Muscle layer of colon (tissue), 2 donors: ENCODE measurements around the gene ZNF507.

Source experiments
- H3K27ac ChIP-seq: one replicate; pipeline ENCODE4 v1.7.0; 2013; ENCODE audit warnings: low read depth, mild to moderate bottlenecking, low read length, moderate library complexity
- H3K27me3 ChIP-seq, 2 donors: one replicate each; pipeline ENCODE4 v1.7.0; 2013; ENCODE audit warnings: low read length in 2 of 2, mild to moderate bottlenecking in 2 of 2; ENCODE audit not compliant: insufficient read depth in 2 of 2, control insufficient read depth in 1 of 2
- H3K36me3 ChIP-seq: one replicate; pipeline ENCODE4 v1.7.0; 2013; ENCODE audit warnings: mild to moderate bottlenecking, low read length; ENCODE audit not compliant: insufficient read depth
- H3K4me1 ChIP-seq: one replicate; pipeline ENCODE4 v1.7.0; 2013; ENCODE audit warnings: mild to moderate bottlenecking, low read length; ENCODE audit not compliant: insufficient read depth
- H3K4me3 ChIP-seq, 2 donors: one replicate each; pipeline ENCODE4 v1.7.0; 2013; ENCODE audit warnings: low read length in 2 of 2, low read depth in 1 of 2, mild to moderate bottlenecking in 1 of 2, moderate library complexity in 1 of 2
- H3K9ac ChIP-seq: one replicate; pipeline ENCODE4 v1.7.0; 2013; ENCODE audit warnings: low read length
- H3K9me3 ChIP-seq: one replicate; pipeline ENCODE4 v1.7.0; 2013; ENCODE audit warnings: mild to moderate bottlenecking, low read length
- donor health status: abdominal sarcoma.
- donor health status: Adenocarcinoma of cecum.

Gene ZNF507

DNA sequence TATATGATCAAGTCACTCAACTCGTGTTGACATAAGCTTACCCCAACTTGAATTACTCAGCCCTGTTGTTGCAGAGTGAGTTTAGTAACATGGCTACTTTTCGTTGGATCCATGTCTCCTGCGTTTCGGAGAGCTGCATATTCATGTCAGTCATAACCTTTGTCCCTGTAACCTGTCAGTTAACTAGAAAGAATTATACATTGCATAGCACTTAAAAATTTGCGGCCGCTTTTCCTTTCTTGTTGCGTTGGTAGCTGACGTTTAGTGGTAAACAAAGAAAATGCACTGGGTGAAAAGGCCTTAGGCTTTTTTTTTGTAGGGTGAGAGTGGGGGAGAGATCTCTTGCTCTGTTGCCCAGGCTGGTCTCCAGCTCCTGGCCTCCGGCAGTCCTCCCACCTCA is 14.2 kb downstream of the ZNF507 start:
- H3K27me3 ChIP-seq = no peaks in the 10 kb centered on the region
- H3K4me3 ChIP-seq = no peak overlapping the region
- H3K27ac ChIP-seq = no peak overlapping the region
- peaks cover 16% of the 10 kb centered on the region for H3K4me1 ChIP-seq
- peaks cover 51% of the 10 kb centered on the region for H3K36me3 ChIP-seq
- H3K9me3 ChIP-seq = no peaks in the 10 kb centered on the region
- H3K9ac ChIP-seq = no peak overlapping the region

GRCh38 chr19:32361574-32362317 is 16.3 kb downstream of the ZNF507 start:
- no peak overlapping the region for H3K27ac ChIP-seq
- H3K36me3 ChIP-seq = peaks cover 43% of the 10 kb centered on the region
- H3K9me3 ChIP-seq = no peaks in the 10 kb centered on the region
- peaks cover 16% of the 10 kb centered on the region for H3K4me1 ChIP-seq
- no peak overlapping the region for H3K4me3 ChIP-seq
- H3K27me3 ChIP-seq = no peaks in the 10 kb centered on the region
- no peak overlapping the region for H3K9ac ChIP-seq

- Histone ChIP-seq H3K36me3 (peaks cover 38% of the 10 kb centered on the region), H3K4me3 (no peak overlapping the region), H3K9ac (no peak overlapping the region), H3K27me3 (no peaks in the 10 kb centered on the region), H3K9me3 (no peaks in the 10 kb centered on the region), H3K4me1 (peaks cover 16% of the 10 kb centered on the region), H3K27ac (no peak overlapping the region)
Measured at GRCh38 chr19:32362318-32362691, 16.9 kb downstream of the ZNF507 start.

DNA sequence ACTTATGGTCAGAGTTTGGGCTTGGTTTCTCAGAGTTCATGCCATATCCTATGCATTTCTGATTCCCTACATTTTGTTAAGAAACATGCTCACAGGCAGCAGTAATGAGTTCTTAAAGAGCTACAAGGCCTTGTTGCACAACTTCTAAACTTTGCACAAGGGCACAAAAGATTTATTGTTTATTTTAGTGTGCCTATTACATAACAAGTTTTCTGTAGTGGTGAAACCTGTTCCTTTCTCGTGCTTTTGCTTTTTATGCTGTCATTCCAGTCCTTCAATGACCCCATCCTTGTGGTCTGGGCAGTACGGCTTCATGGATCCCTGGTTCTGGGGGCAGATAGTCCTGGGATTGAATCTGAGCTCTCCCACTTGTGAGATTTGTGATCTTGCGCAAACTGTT is 17.8 kb downstream of the ZNF507 start:
- Histone ChIP-seq H3K9ac (no peak overlapping the region), H3K4me1 (peaks cover 16% of the 10 kb centered on the region), H3K27ac (no peak overlapping the region), H3K9me3 (no peaks in the 10 kb centered on the region), H3K27me3 (no peaks in the 10 kb centered on the region), H3K4me3 (no peak overlapping the region), H3K36me3 (peaks cover 34% of the 10 kb centered on the region)

GRCh38 chr19:32363632-32364031 is 18.2 kb downstream of the ZNF507 start:
- Histone ChIP-seq H3K27me3 (no peaks in the 10 kb centered on the region), H3K9ac (no peak overlapping the region)

DNA sequence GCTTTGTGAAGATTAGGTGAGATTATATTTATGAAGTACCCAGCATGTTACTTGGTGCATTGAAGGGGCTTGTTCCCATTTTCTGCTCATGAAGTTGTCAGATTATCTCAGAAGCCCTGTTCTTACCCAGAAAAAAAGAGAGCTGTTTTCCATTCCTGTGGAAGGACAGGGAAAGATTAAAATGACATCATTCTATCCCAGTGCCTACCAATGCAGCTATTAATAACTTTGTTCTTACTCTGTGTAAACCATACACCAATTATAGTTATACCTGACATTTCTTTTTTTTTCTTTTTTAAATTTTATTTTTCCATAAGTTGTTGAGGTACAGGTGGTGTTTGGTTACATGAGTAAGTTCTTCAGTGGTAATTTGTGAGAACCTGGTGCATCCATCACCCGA is 18.6 kb downstream of the ZNF507 start:
- Histone ChIP-seq H3K4me1 (peaks cover 16% of the 10 kb centered on the region), H3K36me3 (peaks cover 28% of the 10 kb centered on the region), H3K9me3 (no peaks in the 10 kb centered on the region), H3K27me3 (no peaks in the 10 kb centered on the region), H3K4me3 (no peak overlapping the region), H3K9ac (no peak overlapping the region), H3K27ac (no peak overlapping the region)

More at GRCh38 chr19:32363632-32364031, 18.2 kb downstream of the ZNF507 start:
- peaks cover 30% of the 10 kb centered on the region for H3K36me3 ChIP-seq
- H3K4me1 ChIP-seq = peaks cover 16% of the 10 kb centered on the region
- H3K4me3 ChIP-seq = no peak overlapping the region
- no peaks in the 10 kb centered on the region for H3K9me3 ChIP-seq
- no peak overlapping the region for H3K27ac ChIP-seq

- H3K36me3 ChIP-seq = peaks cover 14% of the 10 kb centered on the region
Measured at GRCh38 chr19:32367063-32367462, 21.7 kb downstream of the ZNF507 start.

DNA sequence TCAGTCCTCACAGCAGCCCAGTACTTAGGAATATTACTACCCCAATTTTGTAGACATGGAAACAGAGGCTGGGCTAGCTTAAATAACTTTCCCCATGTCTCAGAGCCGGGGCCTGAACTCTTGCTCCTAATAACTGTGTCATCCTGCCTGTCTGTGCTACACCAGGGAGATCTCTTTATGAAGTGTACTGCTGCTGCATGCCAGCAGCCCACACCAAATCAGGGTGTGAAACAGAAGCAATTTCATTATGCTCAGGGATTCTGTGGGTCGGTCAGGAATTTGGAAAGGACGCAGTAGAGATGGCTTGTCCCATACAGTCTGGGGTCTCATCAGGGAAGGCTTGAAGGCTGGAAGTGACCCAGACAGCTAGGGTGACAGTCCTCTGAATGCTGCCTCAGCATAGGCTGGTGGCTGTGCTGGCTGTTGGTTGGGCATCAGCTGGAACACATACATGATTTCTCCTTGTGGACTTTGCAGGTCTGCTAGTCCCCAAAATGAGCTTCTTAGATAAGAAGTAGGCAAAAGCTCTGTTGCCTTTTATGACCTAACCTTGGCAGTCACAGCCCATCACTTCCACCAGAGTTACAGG is 22.6 kb downstream of the ZNF507 start:
- H3K4me1 ChIP-seq = peaks cover 15% of the 10 kb centered on the region
- no peaks in the 10 kb centered on the region for H3K27me3 ChIP-seq
- no peaks in the 10 kb centered on the region for H3K9me3 ChIP-seq
- H3K27ac ChIP-seq = no peak overlapping the region
- H3K36me3 ChIP-seq = peaks cover 20% of the 10 kb centered on the region
- H3K9ac ChIP-seq = no peak overlapping the region
- no peak overlapping the region for H3K4me3 ChIP-seq

More at GRCh38 chr19:32367063-32367462, 21.7 kb downstream of the ZNF507 start:
- H3K27me3 ChIP-seq = no peaks in the 10 kb centered on the region
- no peak overlapping the region for H3K27ac ChIP-seq
- no peaks in the 10 kb centered on the region for H3K9me3 ChIP-seq
- no peak overlapping the region for H3K4me3 ChIP-seq
- H3K4me1 ChIP-seq = peaks cover 16% of the 10 kb centered on the region
- no peak overlapping the region for H3K9ac ChIP-seq

GRCh38 chr19:32368787-32369186 is 23.4 kb downstream of the ZNF507 start:
- H3K9ac ChIP-seq = no peak overlapping the region
- H3K4me1 ChIP-seq = peaks cover 15% of the 10 kb centered on the region
- no peaks in the 10 kb centered on the region for H3K27me3 ChIP-seq
- peaks cover 20% of the 10 kb centered on the region for H3K36me3 ChIP-seq
- H3K4me3 ChIP-seq = no peak overlapping the region
- no peaks in the 10 kb centered on the region for H3K9me3 ChIP-seq
- no peak overlapping the region for H3K27ac ChIP-seq

DNA sequence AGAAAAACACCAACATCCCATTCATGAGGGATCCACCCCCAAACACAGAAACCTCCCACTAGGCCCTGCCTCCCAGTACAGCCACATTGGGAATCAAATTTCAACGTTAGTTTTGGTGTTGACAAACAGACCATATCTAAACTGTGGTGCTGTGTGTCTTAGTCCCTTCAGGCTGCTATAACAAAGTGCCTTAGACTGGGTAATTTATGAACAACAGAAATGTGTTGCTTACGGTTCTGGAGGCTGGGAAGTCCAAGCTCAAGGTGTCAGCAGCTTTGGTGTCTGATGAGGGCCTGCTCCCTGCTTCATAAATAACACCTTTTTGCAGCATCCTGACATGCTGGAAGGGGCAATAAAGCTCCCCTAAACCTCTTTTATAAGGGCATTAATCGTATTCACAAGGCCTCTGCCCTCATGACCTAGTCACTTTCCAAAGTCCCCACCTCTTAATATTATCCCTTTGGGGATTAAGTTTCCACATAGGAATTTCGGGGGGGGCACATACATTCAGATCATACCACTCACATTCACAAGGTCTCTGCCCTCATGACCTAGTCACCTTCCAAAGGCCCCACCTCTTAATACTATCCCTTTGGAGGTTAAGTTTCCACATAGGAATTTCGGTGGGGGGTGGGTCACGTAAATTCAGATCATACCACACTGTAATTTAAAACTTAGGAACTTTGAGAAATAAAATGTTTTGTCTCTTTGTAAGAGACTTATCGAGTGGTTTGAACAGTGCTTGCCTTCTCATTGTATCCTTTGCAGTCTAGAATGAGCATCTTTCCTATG is 27.5 kb downstream of the ZNF507 start:
- peaks cover 19% of the 10 kb centered on the region for H3K4me1 ChIP-seq
- no peaks in the 10 kb centered on the region for H3K27me3 ChIP-seq
- H3K36me3 ChIP-seq = peaks cover 11% of the 10 kb centered on the region
- H3K9me3 ChIP-seq = no peaks in the 10 kb centered on the region
- H3K27ac ChIP-seq = peak overlapping the region; percentile 7
- no peak overlapping the region for H3K4me3 ChIP-seq
- no peak overlapping the region for H3K9ac ChIP-seq

- no peak overlapping the region for H3K4me3 ChIP-seq
- H3K36me3 ChIP-seq = peaks cover 12% of the 10 kb centered on the region
- no peaks in the 10 kb centered on the region for H3K27me3 ChIP-seq
- peaks cover 19% of the 10 kb centered on the region for H3K4me1 ChIP-seq
- peak overlapping the region; percentile 7 for H3K27ac ChIP-seq
- no peak overlapping the region for H3K9ac ChIP-seq
- no peaks in the 10 kb centered on the region for H3K9me3 ChIP-seq
Measured at GRCh38 chr19:32373585-32374295, 28.3 kb downstream of the ZNF507 start.
